NCI-H345 (cell line): Measurements from ENCODE around the gene SEMA4A.
A peak's percentile ranks its signal among the peaks of the same experiment; 100 is the strongest.
"Not testable (repeated sequence)": the region's sequence is repeated elsewhere in the genome, so short reads cannot be mapped to it uniquely, and the experiment has no call there.

Experiments used
- DNase-seq: peaks from one replicate; lab custom pipeline; 2025; lab: John Stamatoyannopoulos, UW

The SEMA4A gene

DNA sequence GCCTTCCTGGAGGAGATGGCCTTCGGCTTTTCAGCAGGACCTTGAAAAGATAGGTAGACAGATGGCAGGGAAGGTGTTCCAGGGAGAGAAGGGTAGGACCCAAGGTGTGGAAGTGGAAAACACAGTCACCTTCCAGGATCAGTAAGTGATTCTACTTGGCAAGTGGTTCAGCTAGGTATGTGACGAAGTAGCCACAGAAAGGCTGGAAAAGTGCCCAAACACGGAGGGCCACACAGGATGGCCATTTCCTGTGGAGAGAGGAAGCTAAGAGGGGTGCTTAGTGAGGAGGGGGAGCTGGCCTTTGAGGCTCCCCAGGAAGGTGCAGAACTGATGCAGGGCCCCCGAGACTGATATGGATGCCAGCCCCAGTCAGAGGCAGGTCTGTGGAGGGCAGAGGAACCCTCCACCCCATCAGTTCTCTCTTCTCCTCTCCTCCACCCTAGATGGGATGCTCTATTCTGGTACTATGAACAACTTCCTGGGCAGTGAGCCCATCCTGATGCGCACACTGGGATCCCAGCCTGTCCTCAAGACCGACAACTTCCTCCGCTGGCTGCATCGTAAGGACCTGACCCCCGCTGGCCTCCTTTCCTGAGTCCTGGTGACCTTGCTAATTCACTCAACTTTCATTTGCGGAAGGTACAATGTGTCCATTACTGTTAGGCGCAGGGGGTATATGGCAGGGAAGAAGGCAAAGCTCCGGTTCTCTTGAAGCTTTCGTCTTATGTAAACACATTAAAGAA is 6.8 kb downstream of the SEMA4A start:
- no peak for DNase-seq

DNA sequence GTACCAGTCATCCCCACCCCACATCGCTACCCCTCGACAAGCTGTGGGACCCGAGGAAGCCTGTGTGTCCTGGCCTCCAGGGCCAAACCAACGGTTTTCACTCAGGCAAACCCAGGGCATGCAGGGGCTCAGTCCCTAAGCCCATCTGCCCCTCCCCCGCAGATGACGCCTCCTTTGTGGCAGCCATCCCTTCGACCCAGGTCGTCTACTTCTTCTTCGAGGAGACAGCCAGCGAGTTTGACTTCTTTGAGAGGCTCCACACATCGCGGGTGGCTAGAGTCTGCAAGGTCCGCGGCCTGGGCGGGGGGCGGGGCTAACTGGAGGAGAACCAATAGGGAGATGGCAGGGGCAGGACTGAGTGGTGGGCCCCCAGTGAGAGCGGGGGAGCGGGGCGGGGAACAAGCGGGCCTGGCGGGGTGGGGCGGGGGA is 7.4 kb downstream of the SEMA4A start:
- DNase-seq, result peak; percentile 88

DNA sequence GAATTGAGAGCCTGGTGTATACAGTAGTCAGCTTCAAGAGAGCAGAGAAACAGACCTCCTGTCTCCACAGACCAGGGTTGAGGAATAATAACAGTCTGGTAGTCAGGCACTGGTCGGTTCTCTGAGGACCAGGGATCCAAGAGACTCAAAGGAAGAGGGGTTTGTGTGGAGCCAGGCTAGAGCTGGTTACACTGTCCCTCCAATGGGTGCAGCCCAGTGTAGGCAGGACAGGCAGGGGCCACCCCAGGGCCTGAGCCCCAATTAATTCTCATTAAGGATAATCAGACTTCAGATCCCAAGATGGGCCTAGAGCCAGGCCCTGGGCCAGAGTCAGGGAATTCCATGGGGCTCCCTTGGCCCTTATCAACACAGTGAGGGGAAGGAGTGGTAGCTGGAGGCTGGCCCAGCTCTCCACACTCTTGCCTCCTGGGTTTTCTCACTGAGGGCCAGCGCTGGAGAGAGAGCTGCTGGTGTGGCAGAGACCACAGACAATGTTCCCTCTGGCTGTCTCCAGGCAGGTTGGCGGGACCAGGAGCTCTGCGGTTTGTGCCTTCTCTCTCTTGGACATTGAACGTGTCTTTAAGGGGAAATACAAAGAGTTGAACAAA is 9.1 kb downstream of the SEMA4A start:
- DNase-seq, result no peak

DNA sequence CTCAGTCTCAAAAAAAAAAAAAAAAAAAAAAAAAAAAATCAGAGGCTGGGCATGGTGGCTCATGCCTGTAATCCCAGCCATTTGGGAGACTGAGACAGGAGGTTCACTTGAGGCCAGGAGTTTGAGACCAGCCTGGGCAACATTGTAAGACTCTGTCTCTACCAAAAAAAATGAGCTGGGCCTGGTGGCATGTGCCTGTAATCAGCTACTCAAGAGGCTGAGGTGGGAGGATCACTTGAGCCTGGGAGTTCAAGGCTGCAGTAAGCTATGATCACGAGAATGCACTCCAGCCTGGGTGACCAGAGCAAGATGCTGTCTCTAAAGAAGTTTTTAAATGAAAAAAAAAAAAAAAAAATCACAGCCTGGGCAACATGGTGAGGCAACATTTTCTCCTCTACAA is 10.3 kb downstream of the SEMA4A start:
- DNase-seq, result no peak

DNA sequence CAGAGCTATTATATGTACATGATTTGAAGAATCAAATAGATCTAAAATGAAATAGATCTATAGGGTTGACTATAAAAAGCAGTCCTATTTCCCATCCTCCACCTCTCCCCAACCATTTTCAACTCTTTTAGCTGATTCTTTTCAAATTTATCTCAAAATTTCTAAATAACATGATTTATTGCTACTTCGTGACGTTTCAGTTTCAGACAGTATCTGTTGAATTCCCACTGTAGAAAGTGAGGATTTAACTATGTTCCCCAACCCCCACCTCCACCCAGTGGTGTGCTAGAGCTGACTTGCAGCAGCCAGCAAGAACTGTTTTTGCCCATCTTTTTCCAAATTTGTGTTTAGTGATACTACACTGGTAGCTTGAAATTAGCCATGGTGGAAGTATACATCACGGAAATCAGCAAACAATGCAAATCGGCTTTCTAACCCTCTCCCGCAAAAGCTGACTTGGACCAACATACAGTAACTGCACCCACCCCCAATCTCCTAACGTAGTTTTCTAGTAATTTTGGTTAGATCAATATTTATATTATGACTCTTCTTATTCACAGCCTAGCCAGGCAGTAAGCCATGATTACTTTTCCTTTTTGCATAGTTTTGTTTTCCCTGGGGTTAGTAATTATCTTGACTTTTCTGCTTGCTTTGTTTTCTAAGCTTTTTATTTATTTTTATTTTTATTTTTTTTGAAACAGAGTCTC is 10.9 kb downstream of the SEMA4A start:
- no peak for DNase-seq

DNA sequence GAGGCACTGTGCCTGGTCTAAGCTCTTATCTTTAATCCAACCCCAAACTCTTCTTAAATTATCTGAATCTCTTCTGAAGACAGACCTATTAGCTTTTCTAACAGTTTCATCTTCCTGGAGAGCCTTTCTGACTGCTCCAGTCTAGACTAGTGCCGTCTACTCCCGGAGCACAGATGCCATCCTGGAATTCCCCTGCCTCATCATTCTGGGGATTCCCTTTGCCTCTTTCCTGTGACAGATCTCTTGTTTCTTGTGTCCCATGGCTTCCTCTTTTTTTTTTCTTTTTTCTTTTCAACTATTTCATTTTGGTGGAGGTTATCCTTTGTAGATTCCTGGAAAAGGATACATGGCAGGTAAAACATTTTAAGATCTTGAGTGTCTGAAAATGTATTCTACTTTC is 11.7 kb downstream of the SEMA4A start:
- no peak for DNase-seq

DNA sequence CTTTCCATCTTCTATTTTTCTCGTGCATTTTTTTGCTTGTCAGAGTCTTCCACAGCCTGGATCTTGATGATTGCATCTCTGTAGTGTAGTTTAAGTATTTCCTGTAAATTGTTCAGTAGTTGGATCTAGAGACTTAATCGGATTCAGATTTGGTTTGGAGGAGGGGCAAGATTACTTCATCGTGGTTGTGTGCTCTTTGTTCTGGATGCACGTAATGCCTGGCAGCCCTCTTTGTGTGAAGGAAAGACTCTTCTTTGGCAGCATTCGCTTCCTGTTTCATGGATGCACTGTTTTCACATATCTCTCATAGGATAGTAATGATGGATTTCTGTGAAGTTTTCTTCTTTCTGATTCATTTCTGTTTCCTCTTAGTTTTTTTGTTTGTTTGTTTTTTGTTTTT is 14.2 kb downstream of the SEMA4A start:
- no peak for DNase-seq

DNA sequence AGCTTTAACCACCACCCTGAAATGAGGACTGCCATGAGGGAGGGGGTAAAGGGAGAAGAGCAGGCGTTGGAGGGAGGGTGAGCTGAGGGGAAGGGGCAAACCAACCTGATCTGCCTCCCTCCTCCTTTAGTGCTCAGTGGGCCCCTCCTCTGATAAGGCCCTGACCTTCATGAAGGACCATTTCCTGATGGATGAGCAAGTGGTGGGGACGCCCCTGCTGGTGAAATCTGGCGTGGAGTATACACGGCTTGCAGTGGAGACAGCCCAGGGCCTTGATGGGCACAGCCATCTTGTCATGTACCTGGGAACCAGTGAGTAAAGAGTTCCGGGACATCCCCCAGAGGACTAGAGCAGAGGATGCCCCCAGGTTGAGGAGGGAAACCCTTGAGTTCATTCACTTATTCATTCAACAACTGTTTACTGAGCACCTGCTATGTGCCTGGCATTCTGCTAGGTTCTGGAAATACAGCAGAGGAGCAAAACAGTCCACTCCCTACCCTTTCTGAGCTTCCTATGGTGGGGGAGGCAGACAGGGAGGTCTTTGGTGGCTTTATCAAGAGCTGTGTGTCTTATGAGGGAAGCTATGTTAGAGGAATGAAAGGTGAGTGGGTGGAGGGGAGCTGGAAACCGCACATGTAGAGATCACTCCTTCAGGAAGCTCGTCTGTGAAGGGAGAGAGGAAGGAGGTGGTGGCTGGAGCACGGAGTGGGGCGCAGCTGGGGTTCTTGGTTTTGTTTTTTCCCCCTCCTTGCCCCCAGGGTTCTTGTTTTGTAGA is 19.5 kb downstream of the SEMA4A start:
- DNase-seq, result no peak

DNA sequence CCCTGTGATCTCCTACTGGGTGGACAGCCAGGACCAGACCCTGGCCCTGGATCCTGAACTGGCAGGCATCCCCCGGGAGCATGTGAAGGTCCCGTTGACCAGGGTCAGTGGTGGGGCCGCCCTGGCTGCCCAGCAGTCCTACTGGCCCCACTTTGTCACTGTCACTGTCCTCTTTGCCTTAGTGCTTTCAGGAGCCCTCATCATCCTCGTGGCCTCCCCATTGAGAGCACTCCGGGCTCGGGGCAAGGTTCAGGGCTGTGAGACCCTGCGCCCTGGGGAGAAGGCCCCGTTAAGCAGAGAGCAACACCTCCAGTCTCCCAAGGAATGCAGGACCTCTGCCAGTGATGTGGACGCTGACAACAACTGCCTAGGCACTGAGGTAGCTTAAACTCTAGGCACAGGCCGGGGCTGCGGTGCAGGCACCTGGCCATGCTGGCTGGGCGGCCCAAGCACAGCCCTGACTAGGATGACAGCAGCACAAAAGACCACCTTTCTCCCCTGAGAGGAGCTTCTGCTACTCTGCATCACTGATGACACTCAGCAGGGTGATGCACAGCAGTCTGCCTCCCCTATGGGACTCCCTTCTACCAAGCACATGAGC is 23.3 kb downstream of the SEMA4A start:
- no peak for DNase-seq

DNA sequence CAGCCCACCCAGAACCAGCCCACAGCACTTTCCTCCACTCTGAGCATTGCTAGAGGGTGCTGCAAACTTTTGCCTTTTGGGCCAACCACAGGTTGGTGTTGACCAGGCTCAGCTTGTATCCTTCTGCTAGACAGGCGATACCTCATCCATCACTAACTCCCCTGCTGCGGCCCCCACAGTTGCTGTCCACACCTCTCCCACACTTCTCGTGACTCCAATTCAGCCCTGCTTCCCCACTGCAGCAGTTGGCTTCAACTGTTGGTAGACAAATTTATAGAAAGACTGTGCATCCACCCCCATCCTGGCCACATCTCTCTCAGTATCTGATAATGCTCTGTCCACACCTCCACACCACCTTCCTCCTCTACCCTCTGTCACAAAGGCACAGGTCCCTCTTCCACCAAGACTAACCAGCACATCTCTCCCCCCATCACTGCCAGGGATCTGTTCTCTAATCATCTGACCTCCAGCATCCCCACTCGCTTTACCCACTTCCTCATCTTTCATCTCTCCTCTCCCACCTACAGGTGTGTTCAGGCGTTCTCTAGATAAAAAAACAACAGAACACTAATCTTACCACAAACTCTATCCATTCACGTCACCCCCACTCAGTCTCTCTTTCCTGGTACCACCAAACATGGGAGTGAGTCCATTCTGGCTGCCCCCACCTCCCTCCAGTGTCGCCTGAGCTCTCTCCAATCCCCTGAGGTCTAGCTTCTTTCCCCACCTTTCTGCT is 24.7 kb downstream of the SEMA4A start:
- no peak for DNase-seq

DNA sequence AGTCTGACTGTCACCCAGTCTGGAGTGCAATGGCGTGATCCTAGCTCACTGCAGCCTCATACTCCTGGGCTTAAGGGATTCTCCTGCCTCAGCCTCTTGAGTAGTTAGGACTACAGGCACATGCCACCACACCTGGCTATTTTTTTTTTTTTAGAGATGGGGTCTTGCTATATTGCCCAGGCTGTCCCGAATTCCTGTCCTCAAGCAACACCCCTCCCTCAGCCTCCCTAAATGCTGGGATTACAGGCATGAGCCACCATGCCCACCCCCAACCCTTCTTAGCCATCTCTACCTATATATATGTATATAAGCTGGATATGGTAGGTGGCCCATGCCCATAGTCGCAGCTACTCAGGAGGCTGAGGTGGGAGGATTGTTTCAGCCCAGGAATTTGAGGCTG is 27.1 kb downstream of the SEMA4A start:
- DNase-seq, result no peak

DNA sequence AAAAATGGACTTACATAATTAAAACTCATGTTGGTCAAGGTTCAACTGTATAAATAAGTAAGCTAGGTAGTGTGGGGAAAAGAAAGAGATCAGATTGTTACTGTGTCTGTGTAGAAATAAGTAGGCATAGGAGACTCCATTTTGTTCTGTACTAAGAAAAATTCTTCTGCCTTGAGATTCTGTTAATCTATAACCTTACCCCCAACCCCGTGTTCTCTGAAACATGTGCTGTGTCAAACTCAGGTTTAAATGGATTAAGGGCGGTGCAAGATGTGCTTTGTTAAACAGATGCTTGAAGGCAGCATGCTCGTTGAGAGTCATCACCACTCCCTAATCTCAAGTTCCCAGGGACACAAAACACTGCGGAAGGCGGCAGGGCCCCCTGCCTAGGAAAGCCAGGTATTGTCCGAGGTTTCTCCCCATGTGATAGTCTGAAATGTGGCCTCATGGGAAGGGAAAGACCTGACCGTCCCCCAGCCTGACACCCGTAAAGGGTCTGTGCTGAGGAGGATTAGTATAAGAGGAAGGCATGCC is 28.1 kb downstream of the SEMA4A start:
- not testable (repeated sequence) for DNase-seq

DNA sequence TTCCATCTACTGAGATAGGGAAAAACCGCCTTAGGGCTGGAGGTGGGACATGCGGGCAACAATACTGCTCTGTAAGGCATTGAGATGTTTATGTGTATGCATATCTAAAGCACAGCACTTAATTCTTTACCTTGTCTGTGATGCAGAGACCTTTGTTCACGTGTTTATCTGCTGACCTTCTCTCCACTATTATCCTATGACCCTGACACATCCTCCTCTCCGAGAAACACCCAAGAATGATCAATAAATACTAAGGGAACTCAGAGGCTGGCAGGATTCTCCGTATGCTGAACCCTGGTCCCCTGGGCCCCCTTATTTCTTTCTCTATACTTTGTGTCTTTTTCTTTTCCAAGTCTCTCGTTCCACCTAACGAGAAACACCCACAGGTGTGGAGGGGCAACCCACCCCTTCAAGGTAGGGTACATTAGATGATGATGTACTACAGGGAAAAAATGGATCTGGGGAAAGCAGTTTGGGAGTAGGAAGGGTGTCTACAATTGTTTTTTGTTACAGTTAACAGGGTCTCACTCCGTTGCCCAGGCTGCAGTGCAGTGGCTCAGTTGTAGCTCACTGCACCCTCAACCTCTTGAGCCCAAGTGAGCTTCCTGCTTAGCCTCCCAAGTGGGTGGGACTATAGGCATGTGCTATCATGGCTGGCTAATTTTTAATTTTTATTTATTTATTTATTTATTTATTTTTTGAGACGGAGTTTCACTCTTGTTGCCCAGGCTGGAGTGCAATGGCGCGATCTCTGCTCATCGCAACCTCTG is 28.8 kb downstream of the SEMA4A start:
- DNase-seq, result not testable (repeated sequence)

DNA sequence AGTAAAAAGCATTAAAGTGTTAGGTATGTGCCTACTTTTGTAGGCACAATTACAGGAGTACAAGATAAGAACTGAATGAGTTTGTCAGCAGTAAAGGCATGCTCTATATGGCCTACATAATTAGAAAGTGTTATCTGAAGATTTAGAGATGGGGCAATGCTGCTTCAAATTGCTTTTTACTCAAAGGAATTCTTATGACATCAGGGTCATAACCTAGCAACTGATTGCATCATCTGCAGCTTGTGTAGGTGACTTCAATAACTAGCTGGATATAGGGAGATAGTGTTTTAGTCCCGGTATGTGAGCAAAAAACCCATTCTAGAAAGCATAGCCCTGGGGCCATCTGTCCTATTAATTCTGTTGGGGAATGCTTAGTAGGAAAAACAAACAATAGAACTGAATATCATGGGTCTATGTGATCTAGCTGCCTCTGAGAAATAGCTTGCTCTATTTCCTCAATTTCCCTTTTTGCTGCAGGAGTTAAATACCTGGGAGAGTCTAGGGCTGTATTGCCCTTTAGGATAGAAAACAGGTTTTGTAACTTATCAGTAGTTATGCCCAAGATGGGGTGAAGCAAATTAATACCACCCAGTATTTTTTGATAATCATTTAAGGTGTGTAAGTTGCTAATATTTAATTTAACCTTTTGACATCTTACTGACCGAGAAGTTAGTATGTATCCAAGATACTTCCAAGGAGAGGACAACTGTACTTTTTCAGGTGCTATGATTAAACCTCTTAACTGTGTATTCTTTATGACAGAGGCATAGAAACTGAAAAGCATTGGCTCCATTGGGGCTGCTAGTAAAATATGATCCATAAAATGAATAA is 33.2 kb downstream of the SEMA4A start:
- not testable (repeated sequence) for DNase-seq

DNA sequence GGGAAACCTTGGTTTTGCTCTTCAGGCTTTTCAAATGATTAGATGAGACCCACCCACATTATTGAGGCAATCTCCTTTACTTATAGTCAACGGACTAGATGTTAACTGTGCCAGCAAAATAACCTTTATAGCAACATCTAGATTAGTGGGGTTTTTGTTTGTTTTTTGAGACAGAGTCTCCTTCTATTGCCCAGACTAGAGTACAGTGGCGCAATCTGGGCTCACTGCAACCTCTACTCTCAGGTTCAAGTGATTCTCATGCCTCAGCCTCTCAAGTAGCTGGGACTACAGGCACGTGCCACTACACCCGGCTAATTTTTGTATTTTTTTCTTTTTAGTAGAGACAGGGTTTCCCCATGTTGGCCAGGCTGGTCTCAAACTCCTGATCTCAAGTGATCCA is 36.9 kb downstream of the SEMA4A start:
- DNase-seq, result not testable (repeated sequence)

DNA sequence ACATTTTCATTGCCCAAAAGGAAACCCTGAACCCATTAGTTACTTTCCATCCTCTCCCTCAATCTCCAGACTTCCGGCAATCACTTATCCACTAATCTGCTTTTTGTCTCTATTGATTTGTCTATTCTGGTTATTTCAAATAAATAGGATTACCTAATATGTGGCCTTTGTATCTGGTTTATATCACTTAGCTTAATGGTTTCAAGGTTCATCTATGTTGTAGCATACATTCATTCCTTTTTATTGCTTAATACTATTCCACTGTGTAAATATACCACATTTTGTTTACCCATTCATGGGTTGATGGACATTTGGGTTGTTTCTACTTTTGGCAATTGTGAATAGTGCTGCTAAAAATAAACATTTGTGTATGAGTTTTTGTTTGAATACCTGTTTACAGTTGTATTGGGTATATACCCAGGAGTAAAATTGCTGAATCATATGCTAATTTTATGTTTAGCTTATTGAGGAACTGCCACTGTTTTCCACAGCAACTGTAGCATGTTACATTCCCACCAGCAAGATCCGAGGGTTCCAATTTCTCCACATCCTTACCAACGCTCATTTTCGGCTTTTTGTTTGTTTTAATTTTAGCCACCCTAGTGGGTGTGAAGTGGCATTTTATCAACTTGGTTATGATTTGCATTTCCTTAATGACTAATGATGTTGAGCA is 38.0 kb downstream of the SEMA4A start:
- no peak for DNase-seq

DNA sequence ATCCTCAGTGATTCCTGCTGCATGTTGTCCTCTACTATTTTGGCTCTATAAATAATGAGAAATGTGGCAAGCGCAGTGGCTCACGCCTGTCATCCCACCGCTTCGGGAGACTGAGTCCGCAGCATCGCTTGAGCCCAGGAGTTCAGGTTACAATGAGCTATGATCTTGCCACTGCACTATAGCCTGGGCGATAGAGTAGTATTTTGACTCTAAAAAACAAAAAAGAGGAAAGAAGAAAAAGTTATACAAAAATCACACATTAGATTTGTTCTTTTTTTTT is 39.8 kb downstream of the SEMA4A start:
- no peak for DNase-seq

DNA sequence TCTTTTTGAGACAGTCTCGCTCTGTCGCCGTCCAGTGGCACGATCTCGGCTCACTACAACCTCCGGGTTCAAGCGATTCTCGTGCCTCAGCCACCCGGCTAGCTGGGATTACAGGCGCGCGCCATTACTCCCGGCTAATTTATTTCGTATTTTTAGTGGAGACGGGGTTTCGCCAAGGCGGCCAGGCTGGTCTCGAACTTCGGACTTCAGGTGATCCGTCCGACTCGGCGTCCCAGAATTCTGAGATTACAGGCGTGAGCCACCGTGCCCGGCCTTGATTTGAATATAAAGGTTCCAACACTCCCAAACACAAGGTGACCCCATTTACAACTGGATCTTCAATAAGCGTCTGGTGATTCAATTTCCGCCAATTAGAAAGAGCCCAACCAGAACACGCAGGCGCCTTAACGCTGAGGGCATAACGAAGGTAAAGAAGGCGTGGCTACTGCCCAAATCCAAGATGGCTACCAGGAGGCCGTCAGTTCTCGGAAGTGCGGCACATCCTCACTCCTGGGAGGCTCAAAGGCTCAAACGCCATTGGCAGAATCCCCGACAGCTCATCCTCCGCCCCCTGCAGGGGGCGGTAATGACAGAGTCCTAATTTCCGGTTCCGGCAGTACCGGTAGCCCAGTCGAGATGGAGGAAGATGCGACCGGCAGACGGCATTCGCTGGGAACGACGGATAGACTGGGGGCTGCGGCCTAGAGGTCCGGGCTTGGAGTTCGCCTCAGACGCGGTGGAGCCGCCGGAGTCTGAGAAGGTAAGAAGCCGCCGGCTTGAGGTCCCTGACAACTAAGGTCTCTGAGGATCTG is 40.3 kb downstream of the SEMA4A start, which contains the start of gene SLC25A44:
SLC25A44 (plus strand) TSS at position 617 of the 812 bp plus-strand sequence. CDS start 5,744 bp downstream, outside the sequence.
- peak; percentile 100 for DNase-seq
